GM19023 (cell line): ENCODE measurements around the gene FSD2.
"Not testable (repeated sequence)": the region's sequence is repeated elsewhere in the genome, so short reads cannot be mapped to it uniquely, and the experiment has no call there.

Source experiments
- ATAC-seq: cut with Tn5 transposase; IDR thresholded peaks from one replicate; pipeline ENCODE4 v1.9.1; 2021; ENCODE audit warnings: mild to moderate bottlenecking, moderate library complexity; ENCODE audit not compliant: unreplicated experiment

Gene FSD2

DNA sequence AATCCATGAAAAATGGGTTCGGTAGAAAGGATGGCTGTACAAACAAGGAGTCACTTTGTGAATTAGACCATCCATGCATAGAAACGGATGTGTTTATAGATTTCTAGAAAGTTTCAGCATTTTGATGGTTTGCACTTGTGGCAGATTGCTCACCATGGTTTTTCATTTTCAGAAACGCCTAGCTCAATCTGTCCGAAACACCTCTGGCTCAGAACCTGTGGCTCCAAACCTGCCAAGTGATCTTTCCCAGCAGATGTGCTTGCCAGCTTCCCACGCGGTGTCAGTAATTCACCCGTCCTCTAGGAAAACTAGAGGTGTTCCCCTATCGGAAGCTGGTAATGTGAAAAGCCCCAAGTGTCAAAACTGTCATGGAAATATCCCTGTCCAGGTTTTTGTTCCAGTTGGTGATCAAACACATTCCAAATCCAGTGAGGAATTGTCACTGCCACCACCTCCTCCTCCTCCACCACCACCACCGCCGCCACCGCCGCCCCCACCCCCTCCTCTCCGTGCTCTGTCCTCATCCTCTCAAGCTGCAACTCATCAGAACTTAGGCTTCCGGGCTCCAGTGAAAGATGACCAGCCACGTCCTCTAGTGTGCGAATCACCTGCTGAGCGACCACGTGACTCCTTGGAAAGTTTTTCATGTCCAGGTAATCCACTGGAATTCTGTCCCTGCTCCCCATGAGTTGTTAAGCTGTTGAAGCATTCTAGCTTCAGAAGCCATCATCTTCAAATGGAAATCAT is 24.7 kb upstream of the FSD2 start:
- no peak for ATAC-seq

DNA sequence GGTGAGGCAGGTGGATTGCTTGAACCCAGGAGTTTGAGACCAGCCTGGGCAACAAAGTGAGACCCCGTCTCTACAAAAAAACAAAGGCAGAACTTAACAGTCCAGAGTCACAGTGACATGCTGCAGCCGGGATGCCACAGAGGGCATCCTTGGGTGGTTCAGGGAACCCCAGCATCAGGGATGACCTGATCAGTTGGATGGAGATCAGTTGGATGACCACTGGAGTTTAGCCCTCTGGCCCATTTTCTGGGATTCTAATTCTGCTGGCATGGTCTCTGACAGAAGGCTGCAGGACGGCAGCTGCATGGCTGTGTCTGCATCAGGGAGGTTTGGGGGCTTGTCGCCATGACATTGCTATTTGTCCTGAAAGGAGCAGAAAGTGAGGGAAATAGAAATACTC is 23.4 kb upstream of the FSD2 start:
- ATAC-seq: no peak

DNA sequence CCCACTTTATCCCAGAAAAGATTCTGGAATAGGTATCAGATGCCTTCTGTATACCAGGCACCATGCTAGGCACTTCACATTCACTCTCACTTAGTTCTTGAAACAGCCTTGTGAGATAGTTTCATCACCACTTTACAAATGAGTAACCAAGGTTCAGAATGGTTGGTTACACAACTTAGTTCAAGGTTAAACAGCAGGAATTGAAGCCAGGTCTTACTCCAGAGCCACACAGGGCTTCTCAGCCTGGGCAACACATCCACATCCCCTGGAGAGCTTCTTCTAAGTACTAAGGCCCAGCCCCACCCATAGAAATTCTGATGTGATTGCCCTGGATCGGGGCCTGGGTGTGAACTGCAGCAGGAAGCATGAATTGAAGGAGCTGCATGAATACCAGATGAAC is 22.2 kb upstream of the FSD2 start:
- ATAC-seq: no peak

DNA sequence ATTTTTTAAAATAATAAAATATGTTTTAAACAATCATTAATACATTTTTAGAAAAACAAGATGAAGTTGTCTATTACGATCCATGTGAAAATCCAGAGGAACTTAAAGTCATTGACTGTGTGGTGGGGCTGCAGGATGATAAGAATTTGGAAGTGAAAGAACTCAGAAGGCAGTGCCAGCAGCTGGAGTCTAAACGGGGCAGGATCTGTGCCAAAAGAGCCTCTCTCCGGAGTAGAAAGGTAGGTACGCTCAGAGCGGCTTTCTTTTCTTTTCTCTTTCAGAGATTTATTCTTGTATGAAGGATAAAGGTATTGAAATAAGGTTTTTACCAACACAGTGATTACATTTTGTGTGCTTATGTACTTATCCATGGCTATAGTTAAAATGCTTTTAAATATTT is 17.2 kb upstream of the FSD2 start:
- no peak for ATAC-seq

DNA sequence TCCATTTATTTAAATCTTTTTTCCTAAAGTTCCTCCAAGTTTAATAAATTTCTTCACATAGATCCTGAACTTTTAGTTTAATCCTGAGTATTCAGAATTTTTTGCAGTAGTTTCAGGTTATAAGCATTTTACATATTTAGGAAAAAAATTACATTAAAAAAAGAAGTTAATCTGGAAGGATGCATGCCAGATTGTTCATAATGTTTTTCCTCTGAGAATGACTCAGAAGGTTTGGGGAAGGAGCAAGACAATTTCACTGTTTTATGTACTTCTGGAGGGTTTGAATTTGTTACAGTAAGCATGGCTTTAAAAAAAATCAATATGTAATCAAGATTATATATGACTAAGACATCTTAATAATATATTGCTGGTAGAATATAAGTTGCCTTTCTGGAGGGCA is 16.0 kb upstream of the FSD2 start:
- not testable (repeated sequence) for ATAC-seq

DNA sequence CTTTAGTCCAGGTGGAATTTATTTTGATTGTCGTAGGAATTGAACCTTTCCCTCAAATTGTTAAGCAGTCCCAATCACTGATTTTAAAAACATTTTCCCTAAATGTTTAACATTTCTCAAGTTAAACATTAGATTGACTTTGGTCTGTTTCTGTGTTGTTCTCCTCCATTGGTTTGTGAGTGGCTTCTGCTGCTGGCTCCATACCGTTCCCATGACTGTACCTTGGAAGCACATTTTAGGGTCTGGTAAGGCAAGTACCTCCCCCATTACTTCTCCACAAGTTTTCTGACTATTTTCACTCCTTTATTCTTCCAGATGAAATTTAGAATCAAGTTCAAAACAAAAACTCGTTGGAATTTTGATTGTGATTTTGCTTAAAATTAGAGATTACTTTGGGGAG is 15.5 kb upstream of the FSD2 start:
- not testable (repeated sequence) for ATAC-seq

DNA sequence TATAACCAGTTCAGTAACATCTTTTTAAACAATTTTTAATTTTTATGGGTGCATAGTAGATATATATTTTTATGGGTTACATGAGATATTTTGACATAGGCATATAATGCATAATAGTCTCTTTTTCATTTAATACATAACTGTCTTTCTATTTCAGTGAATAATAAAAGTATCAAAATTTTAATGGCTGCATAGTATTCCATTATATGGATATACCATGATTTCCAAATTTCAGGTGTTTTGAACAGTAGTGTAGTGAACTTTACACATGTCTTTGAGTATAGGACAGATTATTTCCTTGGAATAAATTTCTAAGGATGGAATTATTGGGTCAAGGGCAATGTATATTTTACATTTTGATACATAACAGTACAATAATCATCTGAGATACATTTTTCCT is 14.3 kb upstream of the FSD2 start:
- no peak for ATAC-seq

DNA sequence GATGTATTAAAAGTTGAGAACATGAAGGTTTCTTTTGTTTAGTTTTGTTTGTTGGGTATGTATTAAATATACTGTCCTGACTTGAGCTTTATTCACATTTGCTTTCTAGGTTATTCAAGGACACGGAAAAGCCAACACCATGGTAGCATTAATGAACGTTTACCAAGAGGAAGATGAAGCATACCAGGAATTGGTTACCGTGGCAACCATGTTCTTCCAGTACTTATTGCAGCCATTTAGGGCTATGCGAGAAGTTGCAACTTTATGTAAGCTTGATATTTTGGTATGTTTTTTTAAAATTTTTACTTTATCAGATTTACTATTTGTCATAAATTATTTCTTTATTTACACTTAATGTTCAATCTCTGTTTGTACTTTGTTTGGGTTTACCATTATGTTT is 7.1 kb upstream of the FSD2 start:
- no peak for ATAC-seq

DNA sequence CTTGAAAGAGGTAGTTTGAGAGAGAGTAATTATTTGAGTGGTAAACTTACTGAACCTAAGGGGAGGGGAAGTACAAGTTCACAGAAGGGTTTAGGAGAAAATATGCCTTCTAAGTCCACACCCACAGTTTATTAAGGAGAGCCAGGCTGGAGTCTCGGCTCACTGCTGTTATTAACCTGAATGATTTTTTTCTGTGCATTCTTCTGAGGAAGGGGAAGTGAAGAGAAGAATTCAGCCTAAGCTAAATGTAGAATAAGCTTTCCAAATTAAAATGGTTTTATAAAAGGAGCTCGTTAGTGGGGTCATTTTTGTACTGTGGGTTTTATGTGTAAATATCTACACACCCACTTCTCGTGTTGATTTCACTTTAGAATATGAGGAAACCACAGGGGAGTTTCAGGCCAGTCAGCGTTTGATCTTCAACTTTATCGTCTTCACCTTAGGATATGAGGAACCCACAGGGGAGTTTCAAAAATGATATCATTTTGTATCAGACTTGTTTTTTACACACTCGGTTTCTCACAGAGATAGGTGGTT is 5.1 kb upstream of the FSD2 start:
- ATAC-seq: no peak

DNA sequence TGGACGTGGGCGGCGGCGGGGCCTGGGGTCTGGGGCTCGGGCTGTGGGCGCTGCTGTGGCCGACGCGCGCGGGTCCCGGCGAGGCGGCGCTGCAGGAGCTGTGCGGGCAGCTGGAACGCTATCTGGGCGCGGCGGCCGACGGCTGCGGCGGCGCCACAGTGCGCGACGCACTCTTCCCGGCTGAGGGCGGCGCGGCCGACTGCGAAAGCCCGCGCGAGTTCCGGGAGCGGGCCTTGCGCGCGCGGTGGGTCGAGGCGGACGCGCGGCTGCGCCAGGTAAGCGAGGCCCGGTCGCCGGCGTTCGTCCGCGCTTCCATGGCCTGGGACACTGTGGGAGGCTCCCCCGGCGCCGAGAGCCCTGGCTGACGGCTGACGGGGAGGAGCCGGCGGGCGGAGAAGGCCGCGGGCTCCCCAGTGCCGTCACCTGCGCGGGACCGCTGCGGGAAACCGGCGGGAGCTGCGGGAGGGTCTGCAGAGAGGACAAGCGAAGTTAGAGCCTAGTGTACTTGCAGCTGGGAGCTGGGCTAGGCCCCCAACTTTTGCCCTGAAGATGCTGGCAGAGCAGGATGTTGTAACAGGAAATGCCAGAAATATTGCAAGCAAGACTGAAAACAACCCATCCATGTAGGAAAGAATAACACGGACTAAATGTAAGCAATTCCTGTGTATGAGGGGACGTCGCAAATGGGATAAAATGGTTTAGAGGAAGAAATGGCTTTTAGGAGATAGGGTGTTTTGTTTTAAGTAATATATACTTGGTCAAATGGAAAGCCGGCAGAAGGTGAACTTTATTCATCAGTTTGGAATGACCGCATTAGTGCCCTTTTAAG is 4.4 kb upstream of the FSD2 start:
- ATAC-seq: peak; percentile 10

DNA sequence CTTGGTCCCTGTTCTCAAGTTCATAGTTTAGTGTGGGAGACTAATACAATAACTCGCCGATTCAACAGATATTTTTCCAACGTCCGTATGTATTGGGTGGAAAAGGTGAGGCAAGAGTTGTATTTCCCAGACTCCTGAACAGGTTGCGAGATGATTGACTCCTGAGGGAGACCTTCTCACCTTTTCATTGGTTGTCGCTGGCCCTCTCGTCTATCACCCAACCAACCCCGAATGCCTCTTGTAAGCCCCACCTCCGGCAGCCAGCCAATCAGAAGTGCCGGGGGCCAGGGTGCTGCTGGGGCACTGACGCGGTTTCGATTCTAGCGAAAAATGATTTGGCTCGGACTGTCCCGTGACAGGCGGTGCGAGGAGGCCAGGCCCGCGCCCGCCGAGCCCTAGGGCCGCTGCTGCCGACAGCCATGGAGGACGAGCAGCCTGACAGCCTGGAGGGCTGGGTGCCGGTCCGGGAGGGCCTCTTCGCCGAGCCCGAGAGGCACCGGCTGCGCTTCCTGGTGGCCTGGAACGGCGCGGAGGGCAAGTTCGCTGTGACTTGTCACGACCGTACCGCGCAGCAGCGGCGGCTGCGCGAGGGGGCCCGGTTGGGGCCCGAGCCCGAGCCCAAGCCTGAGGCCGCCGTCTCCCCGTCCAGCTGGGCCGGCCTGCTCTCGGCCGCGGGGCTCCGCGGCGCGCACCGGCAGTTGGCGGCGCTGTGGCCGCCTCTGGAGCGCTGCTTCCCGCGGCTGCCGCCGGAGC is 3.6 kb upstream of the FSD2 start, which contains the start of gene WHAMM:
WHAMM (plus strand) TSS at position 321 of the 753 bp plus-strand sequence; CDS start at position 420, 99 bp downstream.
- peak; percentile 92 for ATAC-seq

DNA sequence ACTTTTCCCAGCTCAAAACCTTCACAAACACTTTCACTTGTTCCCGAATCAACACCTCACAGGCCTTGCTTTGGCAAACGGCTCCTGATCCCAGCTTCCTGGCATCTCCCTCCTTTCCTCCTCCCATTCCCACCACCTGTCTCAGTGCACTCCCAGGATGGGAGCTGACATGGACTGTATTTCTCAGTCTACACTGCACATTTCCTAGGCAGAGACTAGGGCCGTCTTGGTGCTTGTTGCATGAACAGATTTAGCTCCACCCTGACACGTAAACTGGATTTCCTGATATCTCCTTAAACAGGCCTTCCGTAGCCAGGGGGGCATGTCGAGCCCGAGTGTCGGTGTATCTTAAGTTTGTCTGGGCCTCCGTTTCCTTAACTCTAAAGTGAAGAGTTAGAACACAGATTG is 2.8 kb upstream of the FSD2 start:
- ATAC-seq: no peak

DNA sequence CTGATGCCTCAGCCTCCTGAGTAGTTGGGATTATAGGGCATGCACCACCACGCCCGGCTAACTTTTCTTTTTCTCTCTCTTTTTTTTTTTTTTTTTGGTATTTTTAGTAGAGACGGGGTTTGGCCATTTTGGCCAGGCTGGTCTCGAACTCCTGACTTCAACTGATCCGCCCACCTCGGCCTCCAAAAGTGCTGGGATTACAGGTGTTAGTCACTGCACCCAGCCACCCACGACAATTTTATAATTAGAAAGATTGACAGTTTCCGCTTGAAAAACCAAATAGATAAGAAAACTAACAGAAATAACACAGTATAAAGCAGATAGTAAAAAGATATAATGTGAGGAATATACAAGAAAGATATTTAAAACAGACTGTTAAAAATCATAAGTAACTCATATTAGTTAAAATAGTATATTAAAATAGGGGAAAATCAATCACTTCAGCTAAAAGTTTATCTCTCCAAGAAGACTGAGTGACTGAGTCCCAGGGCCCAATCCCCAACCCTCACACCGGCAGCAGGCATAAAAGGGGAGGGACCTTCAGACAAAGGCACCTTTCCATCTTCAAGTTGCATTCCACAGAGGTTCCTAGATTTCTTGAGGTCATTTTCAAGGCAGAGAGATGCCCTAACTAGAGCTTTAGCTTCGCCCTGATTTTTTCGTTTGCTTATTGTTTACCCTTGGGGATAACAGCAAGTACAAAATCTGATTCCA is 2.2 kb upstream of the FSD2 start:
- ATAC-seq: no peak

DNA sequence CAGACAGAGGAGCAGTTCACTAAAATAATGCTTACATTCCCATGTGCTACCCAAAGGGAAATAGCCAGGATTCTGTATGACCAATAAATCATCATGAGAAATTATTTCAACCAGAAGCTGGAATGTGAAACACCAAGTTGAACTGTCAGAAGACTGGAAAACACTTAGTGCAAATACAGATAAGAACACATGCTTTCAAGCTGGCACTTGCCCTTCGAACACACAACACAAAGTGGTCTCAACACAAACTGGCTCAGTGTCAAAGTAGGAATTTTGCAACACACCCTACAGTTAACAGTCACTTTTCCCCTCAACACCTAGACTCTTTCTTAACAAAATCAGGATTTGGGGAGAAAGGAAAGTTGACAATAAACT is 1.3 kb downstream of the FSD2 start:
- ATAC-seq: no peak

DNA sequence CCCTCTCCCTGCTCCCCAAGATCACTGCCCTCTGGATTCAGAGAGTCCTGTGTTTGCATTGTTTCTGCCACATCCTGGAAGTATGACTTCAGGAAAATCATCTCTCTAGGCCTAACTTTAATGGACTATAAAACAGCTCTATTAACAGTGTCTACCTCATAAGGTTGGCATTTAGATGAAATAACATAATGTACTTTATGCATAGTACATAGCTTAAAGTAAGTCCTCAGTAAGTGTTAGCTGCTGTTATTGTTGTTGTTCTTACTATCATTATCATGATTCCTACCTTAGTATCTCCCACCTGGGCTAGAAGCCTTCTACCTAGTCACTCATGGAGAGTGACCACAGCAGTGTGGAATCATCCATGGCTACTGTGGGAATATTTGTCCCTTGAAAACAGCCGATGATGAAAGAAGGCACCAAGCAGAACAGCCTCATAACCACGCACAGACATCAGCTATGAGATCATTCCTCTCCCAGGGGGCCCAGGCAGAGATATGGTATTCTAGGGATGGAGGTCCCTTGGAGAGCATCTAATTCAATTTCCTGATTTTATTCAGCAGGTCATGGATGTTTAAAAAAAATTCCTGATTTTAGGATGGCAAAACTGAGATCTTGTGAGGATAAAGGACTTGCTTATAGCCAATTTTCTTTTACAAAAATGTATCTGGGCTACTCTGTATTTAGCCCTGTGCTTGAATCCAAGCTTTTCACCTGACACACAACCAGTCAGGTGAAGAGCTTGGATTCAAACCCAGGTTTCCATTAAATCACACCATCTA is 1.9 kb downstream of the FSD2 start:
- ATAC-seq: no peak

DNA sequence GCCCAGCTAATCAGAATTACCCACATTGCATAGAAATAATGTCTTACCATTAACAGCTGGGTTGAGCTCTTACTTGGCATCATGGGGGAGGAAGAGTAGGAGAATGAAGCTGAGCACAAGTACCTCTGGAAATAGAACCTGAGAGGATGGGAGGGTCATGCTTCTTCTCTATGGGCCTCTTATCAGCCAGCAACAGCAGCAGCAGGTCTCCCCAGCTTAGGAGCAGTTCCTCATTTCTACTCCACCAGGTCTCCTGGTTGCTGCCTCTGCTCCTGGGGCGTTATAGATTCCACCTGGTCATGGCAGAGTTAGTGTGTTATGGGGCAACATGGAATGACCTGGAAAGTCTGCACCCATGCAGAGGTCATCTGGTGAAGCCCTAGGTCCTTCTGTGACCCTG is 3.4 kb downstream of the FSD2 start:
- no peak for ATAC-seq

DNA sequence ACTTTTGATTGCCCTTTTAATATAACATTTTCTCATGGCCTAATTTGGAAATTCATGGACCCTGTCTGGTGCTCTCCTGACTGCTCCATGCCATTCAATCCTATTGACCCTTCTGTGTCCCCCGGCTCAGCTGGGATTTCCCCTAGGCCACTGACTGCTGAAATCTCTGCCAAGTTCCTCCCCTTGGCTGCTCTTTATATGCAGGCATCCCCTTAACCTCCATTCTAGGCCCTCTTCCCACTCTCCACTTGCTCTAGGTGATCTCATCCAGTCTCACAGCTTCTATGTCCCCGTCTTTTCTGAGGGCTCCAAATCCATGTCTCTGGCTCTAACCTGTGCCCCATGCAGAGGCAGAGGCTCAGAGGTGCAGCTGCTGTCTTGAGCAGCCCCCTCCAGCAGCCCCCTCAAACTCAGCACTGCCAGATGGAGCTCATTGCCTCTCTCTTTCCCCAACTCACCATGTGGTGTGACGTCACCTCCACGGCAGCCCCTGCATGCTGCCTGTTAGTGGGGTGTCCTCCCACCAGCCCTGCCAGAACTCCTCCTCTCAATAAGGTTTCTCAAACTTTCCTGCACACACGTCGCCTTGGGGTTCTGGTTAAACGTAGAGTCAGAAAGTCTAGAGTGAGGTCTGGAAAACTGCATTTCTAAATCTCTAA is 6.6 kb downstream of the FSD2 start:
- ATAC-seq: no peak

DNA sequence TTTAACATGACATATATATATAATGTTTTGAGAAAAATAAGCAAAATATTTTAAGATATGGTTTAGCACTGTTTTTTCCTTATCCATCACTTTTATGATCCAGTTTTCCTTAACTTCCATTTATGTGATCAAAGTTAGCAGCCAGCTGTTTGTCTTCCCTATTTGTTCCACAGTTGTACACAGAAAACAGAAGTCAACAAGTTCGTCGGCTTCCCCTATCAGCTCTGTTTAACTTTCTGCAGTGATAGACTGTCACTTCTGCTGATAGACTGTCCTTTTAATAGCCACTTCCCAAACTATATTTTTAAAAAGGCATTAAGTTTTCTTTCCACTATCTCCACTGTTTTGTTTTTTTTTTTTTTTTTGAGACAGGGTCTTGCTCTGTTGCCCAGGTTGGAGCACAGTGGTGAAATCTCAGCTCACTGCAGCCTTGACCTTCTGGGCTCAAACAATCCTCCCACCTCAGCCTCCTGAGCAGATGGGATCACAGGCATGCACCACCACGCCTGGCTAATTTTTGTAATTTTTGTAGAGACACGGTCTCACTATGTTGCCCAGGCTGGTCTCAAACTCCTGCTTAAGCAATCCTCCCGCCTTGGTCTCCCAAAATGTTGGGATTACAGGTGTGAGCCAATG is 7.2 kb downstream of the FSD2 start:
- no peak for ATAC-seq

DNA sequence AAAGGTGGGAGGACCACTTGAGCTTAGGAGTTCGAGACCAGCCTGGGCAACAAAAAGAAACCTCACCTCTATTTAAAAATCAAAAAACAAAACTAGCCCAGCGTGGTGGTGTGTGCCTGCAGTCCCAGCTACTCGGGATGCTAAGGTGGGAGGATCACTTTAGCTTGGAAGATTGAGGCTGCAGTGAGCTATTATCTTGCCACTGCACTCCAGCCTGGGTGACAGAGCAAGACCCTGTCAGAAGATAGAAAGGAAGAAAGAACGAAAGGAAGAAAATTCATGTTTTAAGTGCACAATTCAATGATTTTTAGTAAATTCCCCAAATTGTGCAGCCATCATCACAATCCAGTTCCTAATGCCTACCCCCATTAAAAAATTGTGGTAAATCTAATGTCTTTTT is 7.8 kb downstream of the FSD2 start:
- ATAC-seq: no peak
